HCT116 (cell line): ENCODE data around the gene SNHG17. TPM values are rescaled to one million over a fixed set of nuclear protein-coding genes. Genes with fewer than 3 reads are reported as not detected.
A peak's percentile ranks its signal among the peaks of the same experiment; 100 is the strongest.
"Not testable (repeated sequence)": the region's sequence is repeated elsewhere in the genome, so short reads cannot be mapped to it uniquely, and the experiment has no call there.

Experiments used
- ATAC-seq: fragments of 200-7000 bp; cut with Tn5 transposase; 2 replicates; pipeline ENCODE4 v1.9.1; 2020; ENCODE audit warnings: mild to moderate bottlenecking, moderate library complexity
- BruUV-seq: library from RNA; stranded (reverse); fragments of 400-500 nt; replicated peaks from 2 replicates; lab custom pipeline; 2021; lab: Mats Ljungman, UMichigan
- CTCF ChIA-PET: fragments of 300-600 bp; sonication (Branson Sonifier 250); formaldehyde crosslinking; loops from one replicate; lab custom pipeline; 2021; ENCODE audit warnings: antibody characterized with exemption; lab: Charles Lee
- POLR2A ChIA-PET: fragments of 300-600, 350-600 bp; sonication (Branson Sonifier 250); formaldehyde crosslinking; loops from one replicate; lab custom pipeline; 2021; ENCODE audit warnings: antibody characterized with exemption; lab: Charles Lee
- RAD21 ChIA-PET, 2 experiments: fragments of 300-600 bp; sonication (Branson Sonifier 250); formaldehyde crosslinking; loops; one replicate each; lab custom pipeline; 2023; ENCODE audit warnings: low total read pairs in 2 of 2; ENCODE audit not compliant: uncharacterized antibody in 2 of 2, unreplicated experiment in 2 of 2, low non-redundant PET in 1 of 2; lab: Charles Lee
- DNase-seq: peaks from one replicate; pipeline ENCODE4 v3.0.0-alpha.2; 2010; ENCODE audit warnings: low read depth, low spot score
- H2AFZ ChIP-seq: fragments of 200-600 bp; shearing (Covaris generic), sonication (generic); 2 replicates; pipeline ENCODE4 v1.6.1; 2017; ENCODE audit warnings: low read depth, mixed run types, mixed read lengths, antibody characterized with exemption, low read length; ENCODE audit not compliant: poor library complexity, severe bottlenecking
- H3K27ac ChIP-seq: 2 replicates; pipeline ENCODE4 v1.5.1; 2012; ENCODE audit warnings: low read depth, low read length
- H3K27me3 ChIP-seq: fragments of 200-600 bp; sonication (generic); 2 replicates; pipeline ENCODE4 v1.6.1; 2016; ENCODE audit warnings: mixed run types, low read length, mixed read lengths; ENCODE audit not compliant: insufficient read depth
- H3K36me3 ChIP-seq, 2 experiments: fragments of 200-500 bp in 1 of 2; fragments of 200-600 bp in 1 of 2; sonication (Bioruptor generic) in 1 of 2; sonication (generic) in 1 of 2; 2 replicates each; pipeline versions ENCODE4 v1.5.1 to v1.6.1; 2014 to 2016; ENCODE audit warnings: low read length in 2 of 2, inconsistent platforms in 1 of 2, mixed read lengths in 1 of 2, mixed run types in 1 of 2; ENCODE audit not compliant: insufficient read depth in 2 of 2, control insufficient read depth in 1 of 2
- H3K4me1 ChIP-seq, 2 experiments: fragments of 200-600 bp in 1 of 2; sonication (generic) in 1 of 2; 2 replicates each; pipeline versions ENCODE4 v1.5.1 to v1.6.1; 2012 to 2017; ENCODE audit warnings: low read length in 2 of 2, inconsistent platforms in 1 of 2, mild to moderate bottlenecking in 1 of 2, mixed read lengths in 1 of 2, mixed run types in 1 of 2, moderate library complexity in 1 of 2; ENCODE audit not compliant: insufficient read depth in 2 of 2, control insufficient read depth in 1 of 2
- H3K4me2 ChIP-seq: fragments of 200-600 bp; sonication (generic); 2 replicates; pipeline ENCODE4 v1.6.1; 2017; ENCODE audit warnings: mixed run types, low read length, mixed read lengths
- H3K4me3 ChIP-seq, 2 experiments: fragments of 200-600 bp in 1 of 2; sonication (generic) in 1 of 2; replicated peaks in 1 of 2; 2 replicates each; pipeline ENCODE4 v1.5.1; 2011 to 2016; ENCODE audit warnings: low read length in 2 of 2, control low read depth in 1 of 2, low read depth in 1 of 2, mild to moderate bottlenecking in 1 of 2, mixed read lengths in 1 of 2, mixed run types in 1 of 2
- H3K79me2 ChIP-seq: fragments of 200-600 bp; sonication (generic); 2 replicates; pipeline ENCODE4 v1.6.1; 2017; ENCODE audit warnings: mild to moderate bottlenecking, mixed run types, low read length, moderate library complexity, mixed read lengths; ENCODE audit not compliant: insufficient read depth
- H3K9ac ChIP-seq: fragments of 200-600 bp; sonication (generic); 2 replicates; pipeline ENCODE4 v1.6.1; 2016; ENCODE audit warnings: low read length, mixed read lengths
- H3K9me2 ChIP-seq: fragments of 200-600 bp; sonication (generic), shearing (Covaris generic); 2 replicates; pipeline ENCODE4 v1.6.1; 2017; ENCODE audit warnings: mixed run types, mild to moderate bottlenecking, moderate library complexity; ENCODE audit not compliant: insufficient read depth
- H3K9me3 ChIP-seq, 2 experiments: fragments of 200-500 bp in 1 of 2; fragments of 200-600 bp in 1 of 2; sonication (Bioruptor generic) in 1 of 2; sonication (generic) in 1 of 2; 2 replicates each; pipeline ENCODE4 v1.6.1; 2014 to 2017; ENCODE audit warnings: low read length in 2 of 2, mixed read lengths in 2 of 2, inconsistent platforms in 1 of 2, low read depth in 1 of 2, mild to moderate bottlenecking in 1 of 2, mixed run types in 1 of 2, moderate library complexity in 1 of 2; ENCODE audit not compliant: control insufficient read depth in 1 of 2, insufficient read depth in 1 of 2
- H4K20me1 ChIP-seq: fragments of 200-600 bp; sonication (generic), shearing (Covaris generic); 2 replicates; pipeline ENCODE4 v1.6.1; 2017; ENCODE audit warnings: mixed run types, mild to moderate bottlenecking, moderate library complexity; ENCODE audit not compliant: insufficient read depth
- ATF3 ChIP-seq: IDR thresholded peaks from 2 replicates; pipeline ENCODE4 v1.6.1; 2012
- CTCF ChIP-seq, 3 experiments: fragments of 200-600 bp in 1 of 3; sonication (generic) in 1 of 3; IDR thresholded peaks in 2 of 3; conservative IDR thresholded peaks in 1 of 3; 2 replicates each; pipeline ENCODE4 v1.5.1; 2012 to 2017; ENCODE audit warnings: low read depth in 2 of 3, low read length in 2 of 3, antibody characterized with exemption in 1 of 3, borderline replicate concordance in 1 of 3, control low read depth in 1 of 3, mild to moderate bottlenecking in 1 of 3, mixed read lengths in 1 of 3, mixed run types in 1 of 3, moderate library complexity in 1 of 3; ENCODE audit not compliant: insufficient read depth in 1 of 3
- ELF1 ChIP-seq: IDR thresholded peaks from 2 replicates; pipeline ENCODE4 v1.6.1; 2012; ENCODE audit warnings: low read depth, borderline replicate concordance
- FOSL1 ChIP-seq: IDR thresholded peaks from 2 replicates; pipeline ENCODE4 v1.6.1; 2012; ENCODE audit warnings: low read depth
- JUND ChIP-seq: IDR thresholded peaks from 2 replicates; pipeline ENCODE4 v1.6.1; 2012
- POLR2AphosphoS5 ChIP-seq: IDR thresholded peaks from 2 replicates; pipeline ENCODE4 v1.6.1; 2011; ENCODE audit warnings: mild to moderate bottlenecking, low read depth, low read length, moderate library complexity
- RAD21 ChIP-seq: IDR thresholded peaks from 2 replicates; pipeline ENCODE4 v1.6.1; 2012; ENCODE audit warnings: low read depth, mild to moderate bottlenecking
- SRF ChIP-seq: IDR thresholded peaks from 2 replicates; pipeline ENCODE4 v1.6.1; 2012; ENCODE audit warnings: low read depth
- TCF7L2 ChIP-seq: IDR thresholded peaks from 2 replicates; pipeline ENCODE4 v1.7.0; 2011; ENCODE audit warnings: borderline replicate concordance, inconsistent platforms; ENCODE audit not compliant: insufficient read depth, insufficient read length; ENCODE audit errors: extremely low read depth
- YY1 ChIP-seq: IDR thresholded peaks from 2 replicates; pipeline ENCODE4 v1.6.1; 2011; ENCODE audit warnings: low read length, low read depth, moderate library complexity, mild to moderate bottlenecking; ENCODE audit not compliant: insufficient replicate concordance; ENCODE audit errors: extremely low read depth
- intact Hi-C: fragments of 100-400 bp; cut with micrococcal nuclease; formaldehyde crosslinking; loops from 2 replicates; pipeline ENCODE4 v1.10.0; 2022
- total RNA-seq: library from RNA; stranded (reverse); gene quantifications from one replicate; pipeline ENCODE4 v1.2.1, GENCODE V29; 2021; ENCODE audit not compliant: unreplicated experiment

SNHG17 gene
- total RNA-seq, 1 experiment from 2014 or later: 65.7 TPM

- H3K79me2 ChIP-seq, intact Hi-C loops, H3K9me3 ChIP-seq, H3K27me3 ChIP-seq, CTCF ChIA-PET, RAD21 ChIA-PET, H3K9ac ChIP-seq, H2AFZ ChIP-seq, H4K20me1 ChIP-seq, H3K9me2 ChIP-seq, DNase-seq, ATAC-seq, BruUV-seq, H3K4me3 ChIP-seq, H3K36me3 ChIP-seq, H3K27ac ChIP-seq, H3K4me2 ChIP-seq: not testable (repeated sequence)
- peaks cover 10 to 14% of the 10 kb centered on the region in 2 experiments for H3K4me1 ChIP-seq
- POLR2A ChIA-PET: interaction anchor here (0.6 kb wide), 1 partner anchor 9 kb away, joined by 3 read pairs; no protein-coding TSS in a partner anchor
Observed at GRCh38 chr20:38461167-38461566, 26.0 kb upstream of the SNHG17 start.

- H3K9me2 ChIP-seq, POLR2A ChIA-PET, H3K36me3 ChIP-seq, RAD21 ChIA-PET, BruUV-seq, H3K9me3 ChIP-seq, DNase-seq, CTCF ChIA-PET, H3K79me2 ChIP-seq, intact Hi-C loops, H3K27me3 ChIP-seq, H4K20me1 ChIP-seq: not testable (repeated sequence)
- H3K4me3 ChIP-seq: peak overlapping the region in 1 of 2 experiments; percentile 32; a peak in 2 of 4 replicates
- H3K4me2 ChIP-seq: peak overlapping the region; percentile 69
- ATAC-seq: peak; percentile 59
- H3K27ac ChIP-seq: peak overlapping the region; percentile 15; the same call in 1 of the 2 replicates
- peaks cover 10 to 14% of the 10 kb centered on the region in 2 experiments for H3K4me1 ChIP-seq
- peak overlapping the region; percentile 26 for H3K9ac ChIP-seq
- peak overlapping the region; percentile 75 for H2AFZ ChIP-seq
Observed at GRCh38 chr20:38460631-38461030, 25.5 kb upstream of the SNHG17 start.

GRCh38 chr20:38460040-38460623 lies 25.0 kb upstream of the SNHG17 start:
- H3K36me3 ChIP-seq: no peaks in the 10 kb centered on the region; a peak in 1 of 4 replicates
- POLR2A ChIA-PET: interaction anchor here (0.7 kb wide), 1 partner anchor 486 kb away, joined by 3 read pairs; no protein-coding TSS in a partner anchor
- TF ChIP-seq JUND (peak; percentile 69), YY1 (no peak), TCF7L2 (peak; percentile 64), POLR2AphosphoS5 (peak; percentile 34; the same call in 1 of the 2 replicates), FOSL1 (peak; percentile 83), ELF1 (0 out of 2 replicates have a peak, but pooled peaks have one; percentile 22), SRF (peak; percentile 29; the same call in 1 of the 2 replicates), ATF3 (no peak), CTCF (IDR thresholded peaks at IDR 0.05 in 2 of 3, conservative IDR thresholded peaks at IDR 0.05 in 1 of 3; ENCODE audit: borderline replicate concordance in 1 of 3, insufficient read depth in 1 of 3, low read depth in 2 of 3, low read length in 2 of 3) (no peak), RAD21 (0 out of 2 replicates have a peak, but pooled peaks have one; percentile 4)

More at GRCh38 chr20:38460040-38460623, 25.0 kb upstream of the SNHG17 start:
- H3K4me1 ChIP-seq: peaks cover 10 to 14% of the 10 kb centered on the region in 2 experiments
- intact Hi-C loops: no loop called here
- peak overlapping the region; percentile 15; the same call in 1 of the 2 replicates for H3K27ac ChIP-seq
- ATAC-seq (peak; percentile 97), DNase-seq (peak; percentile 80)
- RAD21 ChIA-PET: no interaction called here
- H3K9me3 ChIP-seq: no peaks in the 10 kb centered on the region
- no peaks in the 10 kb centered on the region for H3K79me2 ChIP-seq
- no peaks in the 10 kb centered on the region for H4K20me1 ChIP-seq
- CTCF ChIA-PET: no interaction called here
- BruUV-seq: no TSS peak
- H3K27me3 ChIP-seq: no peaks in the 10 kb centered on the region
- H3K4me3 ChIP-seq: peak overlapping the region; percentile 1 to 32; a peak in 3 of 4 replicates
- peak overlapping the region; percentile 75 for H2AFZ ChIP-seq
- H3K9ac ChIP-seq: peak overlapping the region; percentile 26
- no peaks in the 10 kb centered on the region for H3K9me2 ChIP-seq
- peak overlapping the region; percentile 69 for H3K4me2 ChIP-seq
